DOHH2 (cell line): ENCODE measurements around the gene ALK.

Source experiments
- CTCF ChIP-seq: fragments of 200-600 bp; sonication (generic); IDR thresholded peaks from one replicate; pipeline ENCODE4 v1.5.1; 2014; ENCODE audit warnings: antibody characterized with exemption, mild to moderate bottlenecking, low read depth, low read length; ENCODE audit not compliant: poor library complexity, severe bottlenecking
- EZH2phosphoT487 ChIP-seq: fragments of 200-600 bp; sonication (generic); IDR thresholded peaks from 2 replicates; pipeline ENCODE4 v1.6.1; 2017; ENCODE audit warnings: borderline replicate concordance, mild to moderate bottlenecking, antibody characterized with exemption, low read length, moderate library complexity, mixed read lengths

GRCh38 chr2:29325544-29325943 is 595.8 kb downstream of the ALK start:
- TF ChIP-seq CTCF (no peak), EZH2phosphoT487 (no peak)
